ENCODE results near the gene ANKRA2.
"Not testable (repeated sequence)": the region's sequence is repeated elsewhere in the genome, so short reads cannot be mapped to it uniquely, and the experiment has no call there.

The ANKRA2 gene

DNA sequence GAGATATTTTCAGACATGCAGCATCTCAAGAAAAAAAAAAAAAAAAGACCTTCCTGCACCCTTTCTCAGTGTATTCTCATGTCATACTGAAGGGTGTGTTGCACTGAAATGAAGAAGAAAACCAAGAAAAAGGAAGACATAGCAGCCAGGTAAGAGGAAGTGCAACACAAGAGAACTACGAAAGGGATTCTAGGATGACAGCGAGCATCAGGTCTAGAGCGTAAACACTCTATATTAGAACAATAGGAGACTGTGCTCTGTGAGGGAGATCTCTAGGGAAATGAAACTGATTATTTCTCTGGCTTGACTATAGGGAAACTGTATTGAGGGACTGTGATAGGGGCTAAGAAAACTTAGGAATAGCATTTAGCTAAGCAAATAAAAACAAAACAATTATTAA lies 37.2 kb downstream of the ANKRA2 start:
- peaks cover 11% of the 10 kb centered on the region for H3K4me1 ChIP-seq (ENCODE audit: control insufficient read depth, insufficient read depth, low read length, unreplicated experiment)
- no peak overlapping the region for H3K4me3 ChIP-seq (ENCODE audit: low read depth, low read length)
- no peak overlapping the region for H3K27ac ChIP-seq (ENCODE audit: low read depth, low read length)
- no peaks in the 10 kb centered on the region for H3K36me3 ChIP-seq (ENCODE audit: insufficient read depth, low read length)
- no peaks in the 10 kb centered on the region for H3K27me3 ChIP-seq (ENCODE audit: insufficient read depth, low read length)
- no peaks in the 10 kb centered on the region for H3K79me2 ChIP-seq (ENCODE audit: control insufficient read depth, insufficient read depth, low read length, unreplicated experiment)
- H2AFZ ChIP-seq (ENCODE audit: low read length, unreplicated experiment), result no peak overlapping the region

DNA sequence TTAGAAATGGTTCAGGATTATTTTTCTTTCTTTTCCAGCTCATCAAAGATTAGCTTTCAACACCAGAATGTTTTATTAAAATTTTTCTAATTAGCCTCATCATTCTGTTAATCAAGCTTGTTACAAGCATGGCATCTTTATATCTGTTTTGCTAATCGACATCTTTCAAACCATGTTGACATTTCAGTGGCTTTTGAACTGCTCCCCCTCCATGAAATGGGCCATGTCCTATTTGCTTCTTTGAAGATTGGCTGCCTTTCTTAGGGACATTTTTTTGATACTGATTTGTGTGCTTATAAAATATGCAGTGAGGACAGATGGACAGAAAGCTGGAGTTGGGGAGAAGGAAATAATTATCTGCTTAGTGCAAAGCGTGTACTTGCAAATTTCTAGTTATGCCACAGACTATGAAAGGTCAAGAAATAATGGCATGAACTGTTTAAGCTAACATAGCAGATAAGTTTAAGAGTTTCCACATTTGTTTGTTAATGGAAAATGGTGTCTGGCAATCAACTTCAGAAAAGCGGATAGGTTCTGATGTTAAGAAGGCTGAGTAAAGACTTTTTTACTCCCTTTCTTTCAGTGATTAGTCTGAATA lies 39.7 kb downstream of the ANKRA2 start:
- Histone ChIP-seq H3K4me1 (ENCODE audit: control insufficient read depth, insufficient read depth, low read length, unreplicated experiment) (peaks cover 4% of the 10 kb centered on the region), H2AFZ (ENCODE audit: low read length, unreplicated experiment) (peak overlapping the region; percentile 12), H3K36me3 (ENCODE audit: insufficient read depth, low read length) (no peaks in the 10 kb centered on the region)

DNA sequence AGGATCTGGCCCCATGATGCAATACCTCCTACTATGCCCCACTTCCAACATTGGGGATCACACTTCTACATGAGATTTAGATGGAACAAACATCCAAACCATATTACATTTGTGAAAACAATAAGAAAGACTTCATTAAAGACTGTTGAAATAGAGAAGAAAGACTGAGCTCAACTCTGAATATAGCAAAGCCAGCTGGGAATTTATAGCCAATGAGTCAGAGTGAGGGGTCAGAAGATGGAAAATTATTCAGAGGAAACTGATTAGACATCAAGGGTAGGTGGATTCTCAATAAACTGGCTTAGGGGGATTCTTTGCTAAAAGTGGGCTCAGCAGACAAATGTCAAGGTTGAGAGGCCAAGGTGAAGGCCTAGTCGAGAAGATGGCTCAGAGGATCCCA lies 41.6 kb downstream of the ANKRA2 start:
- Histone ChIP-seq H3K4me3 (ENCODE audit: low read depth, low read length) (no peak overlapping the region), H3K79me2 (ENCODE audit: control insufficient read depth, insufficient read depth, low read length, unreplicated experiment) (no peaks in the 10 kb centered on the region), H3K36me3 (ENCODE audit: insufficient read depth, low read length) (no peaks in the 10 kb centered on the region), H3K27ac (ENCODE audit: low read depth, low read length) (no peak overlapping the region), H3K27me3 (ENCODE audit: insufficient read depth, low read length) (no peaks in the 10 kb centered on the region), H3K4me1 (ENCODE audit: control insufficient read depth, insufficient read depth, low read length, unreplicated experiment) (no peaks in the 10 kb centered on the region), H2AFZ (ENCODE audit: low read length, unreplicated experiment) (no peak overlapping the region)

More for the DNA sequence above, 39.7 kb downstream of the ANKRA2 start:
- Histone ChIP-seq H3K27me3 (ENCODE audit: insufficient read depth, low read length) (no peaks in the 10 kb centered on the region), H3K4me3 (ENCODE audit: low read depth, low read length) (no peak overlapping the region), H3K79me2 (ENCODE audit: control insufficient read depth, insufficient read depth, low read length, unreplicated experiment) (no peaks in the 10 kb centered on the region), H3K27ac (ENCODE audit: low read depth, low read length) (no peak overlapping the region)

DNA sequence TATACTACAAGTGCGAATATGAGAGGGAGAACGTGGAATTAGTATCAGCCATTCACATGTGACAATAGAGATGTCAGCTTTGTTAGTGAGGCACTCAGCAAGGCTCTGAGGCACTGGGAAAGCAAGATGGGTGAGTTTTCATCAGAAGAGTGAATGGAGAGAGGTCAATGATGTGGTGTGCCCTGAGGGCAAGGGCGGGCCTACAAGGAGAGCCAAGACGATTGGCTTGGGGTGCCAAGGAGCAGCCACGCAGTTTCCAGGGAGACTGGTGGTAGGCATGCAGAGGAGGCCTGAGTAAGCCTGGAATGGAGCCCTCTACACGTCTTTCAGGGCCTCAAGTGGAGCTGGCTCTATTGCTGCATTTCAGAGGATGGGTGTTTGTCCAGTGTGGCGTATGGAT lies 42.5 kb downstream of the ANKRA2 start:
- Histone ChIP-seq H3K27me3 (ENCODE audit: insufficient read depth, low read length) (no peaks in the 10 kb centered on the region), H3K4me1 (ENCODE audit: control insufficient read depth, insufficient read depth, low read length, unreplicated experiment) (no peaks in the 10 kb centered on the region), H2AFZ (ENCODE audit: low read length, unreplicated experiment) (no peak overlapping the region), H3K4me3 (ENCODE audit: low read depth, low read length) (no peak overlapping the region), H3K36me3 (ENCODE audit: insufficient read depth, low read length) (no peaks in the 10 kb centered on the region), H3K27ac (ENCODE audit: low read depth, low read length) (no peak overlapping the region), H3K79me2 (ENCODE audit: control insufficient read depth, insufficient read depth, low read length, unreplicated experiment) (no peaks in the 10 kb centered on the region)

DNA sequence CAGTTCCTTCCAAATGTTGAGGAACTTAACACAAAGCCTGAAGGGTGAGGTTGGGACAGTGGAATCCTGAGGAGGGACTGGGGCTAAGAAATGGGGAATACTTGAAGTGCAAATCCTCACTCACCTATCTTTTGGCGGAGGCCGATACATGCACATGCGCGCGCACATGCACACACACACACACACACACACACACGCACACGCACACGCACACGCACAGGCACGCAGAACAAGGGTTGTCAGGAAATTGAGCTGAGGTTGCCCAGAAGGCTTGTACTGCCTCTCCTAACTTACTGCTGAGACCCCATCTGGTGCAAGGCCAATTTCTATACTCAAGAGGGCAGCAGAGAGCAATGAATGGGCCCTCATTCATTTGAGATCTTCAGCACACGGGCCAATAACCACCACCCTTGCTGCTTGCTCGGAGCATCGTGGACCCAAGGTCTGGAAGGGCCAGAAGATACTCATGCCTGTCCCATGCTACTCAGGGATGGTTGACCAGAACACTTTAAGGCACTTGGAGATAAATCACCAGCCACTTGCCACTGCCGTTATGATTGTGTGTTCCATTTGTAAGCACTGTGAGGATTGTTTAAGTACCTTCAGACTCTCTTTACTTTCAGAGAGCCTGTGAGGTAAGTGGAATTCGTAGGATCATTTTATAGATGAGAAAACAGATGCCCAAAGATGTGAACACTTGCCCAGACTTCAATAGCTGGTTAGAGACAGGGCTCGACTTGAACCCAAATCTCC lies 45.7 kb downstream of the ANKRA2 start:
- Histone ChIP-seq H3K27me3 (ENCODE audit: insufficient read depth, low read length) (no peaks in the 10 kb centered on the region), H2AFZ (ENCODE audit: low read length, unreplicated experiment) (peak overlapping the region; percentile 83), H3K79me2 (ENCODE audit: control insufficient read depth, insufficient read depth, low read length, unreplicated experiment) (no peaks in the 10 kb centered on the region), H3K4me3 (ENCODE audit: low read depth, low read length) (no peak overlapping the region), H3K36me3 (ENCODE audit: insufficient read depth, low read length) (no peaks in the 10 kb centered on the region), H3K27ac (ENCODE audit: low read depth, low read length) (no peak overlapping the region), H3K4me1 (ENCODE audit: control insufficient read depth, insufficient read depth, low read length, unreplicated experiment) (no peaks in the 10 kb centered on the region)

DNA sequence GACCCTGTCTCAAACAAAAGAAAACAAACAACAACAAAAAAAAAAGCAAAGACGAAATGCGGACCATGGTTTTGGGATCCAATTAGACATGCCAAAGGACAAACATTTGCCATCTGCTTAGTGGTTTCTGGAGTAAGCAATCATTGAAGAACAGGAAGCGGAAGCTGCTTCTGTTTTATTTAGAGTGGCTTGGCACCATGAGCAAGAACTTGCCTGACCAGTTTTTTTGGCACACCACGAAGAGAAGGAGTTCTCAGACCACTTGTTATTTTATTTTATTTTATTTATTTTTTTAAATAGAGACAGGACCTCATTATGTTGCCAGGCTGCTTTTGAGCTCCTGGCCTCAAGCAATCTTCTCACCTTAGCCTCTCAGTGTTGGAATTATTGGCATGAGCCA lies 50.2 kb downstream of the ANKRA2 start:
- Histone ChIP-seq H3K4me1 (ENCODE audit: control insufficient read depth, insufficient read depth, low read length, unreplicated experiment) (no peaks in the 10 kb centered on the region), H3K27ac (ENCODE audit: low read depth, low read length) (no peak overlapping the region), H3K36me3 (ENCODE audit: insufficient read depth, low read length) (no peaks in the 10 kb centered on the region), H3K4me3 (ENCODE audit: low read depth, low read length) (no peak overlapping the region), H2AFZ (ENCODE audit: low read length, unreplicated experiment) (no peak overlapping the region), H3K79me2 (ENCODE audit: control insufficient read depth, insufficient read depth, low read length, unreplicated experiment) (no peaks in the 10 kb centered on the region), H3K27me3 (ENCODE audit: insufficient read depth, low read length) (no peaks in the 10 kb centered on the region)

DNA sequence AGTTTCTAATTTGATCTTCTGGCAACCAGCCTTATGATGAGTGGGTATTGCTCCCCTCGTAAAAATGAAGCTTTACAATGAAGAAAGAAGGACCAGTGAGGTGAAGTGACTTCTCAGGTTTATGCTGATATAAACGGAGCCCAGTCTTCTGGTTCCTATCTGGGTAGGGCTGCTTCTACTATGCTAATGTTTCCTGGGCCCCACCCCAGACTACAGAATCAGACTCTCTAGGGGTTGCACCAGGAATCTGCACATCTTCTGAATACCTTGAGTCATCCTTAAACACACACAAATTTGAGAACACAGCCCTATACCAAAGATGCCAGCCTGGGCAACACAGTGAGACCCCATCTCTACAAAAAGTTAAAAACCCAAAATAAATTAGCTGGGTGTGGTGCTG lies 51.0 kb downstream of the ANKRA2 start:
- H3K27ac ChIP-seq (ENCODE audit: low read depth, low read length), result no peak overlapping the region
- no peaks in the 10 kb centered on the region for H3K36me3 ChIP-seq (ENCODE audit: insufficient read depth, low read length)
- H3K4me3 ChIP-seq (ENCODE audit: low read depth, low read length), result no peak overlapping the region
- no peaks in the 10 kb centered on the region for H3K79me2 ChIP-seq (ENCODE audit: control insufficient read depth, insufficient read depth, low read length, unreplicated experiment)
- H3K27me3 ChIP-seq (ENCODE audit: insufficient read depth, low read length), result no peaks in the 10 kb centered on the region
- H2AFZ ChIP-seq (ENCODE audit: low read length, unreplicated experiment), result no peak overlapping the region
- no peaks in the 10 kb centered on the region for H3K4me1 ChIP-seq (ENCODE audit: control insufficient read depth, insufficient read depth, low read length, unreplicated experiment)

DNA sequence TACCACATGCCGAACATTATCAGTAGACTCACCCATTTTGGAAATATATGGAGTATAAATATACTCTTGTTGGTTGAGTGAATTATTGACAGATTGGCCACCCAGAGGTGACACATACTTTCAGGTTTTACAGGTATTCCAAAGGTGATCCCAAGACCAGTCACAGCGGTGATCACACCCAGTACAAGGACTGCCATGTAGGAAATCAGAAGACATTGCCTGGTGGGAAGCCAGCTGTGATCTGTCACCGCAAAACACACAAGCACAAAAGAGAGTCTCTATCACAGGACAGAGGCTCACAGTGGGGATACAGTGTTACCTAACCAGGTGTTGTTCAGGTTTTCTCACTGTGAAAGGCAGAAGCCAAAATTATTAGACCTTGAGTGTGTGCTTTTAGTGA lies 51.4 kb downstream of the ANKRA2 start:
- Histone ChIP-seq H3K36me3 (ENCODE audit: insufficient read depth, low read length) (no peaks in the 10 kb centered on the region), H3K4me1 (ENCODE audit: control insufficient read depth, insufficient read depth, low read length, unreplicated experiment) (no peaks in the 10 kb centered on the region), H3K4me3 (ENCODE audit: low read depth, low read length) (no peak overlapping the region), H3K79me2 (ENCODE audit: control insufficient read depth, insufficient read depth, low read length, unreplicated experiment) (no peaks in the 10 kb centered on the region), H3K27ac (ENCODE audit: low read depth, low read length) (no peak overlapping the region), H3K27me3 (ENCODE audit: insufficient read depth, low read length) (no peaks in the 10 kb centered on the region), H2AFZ (ENCODE audit: low read length, unreplicated experiment) (no peak overlapping the region)

DNA sequence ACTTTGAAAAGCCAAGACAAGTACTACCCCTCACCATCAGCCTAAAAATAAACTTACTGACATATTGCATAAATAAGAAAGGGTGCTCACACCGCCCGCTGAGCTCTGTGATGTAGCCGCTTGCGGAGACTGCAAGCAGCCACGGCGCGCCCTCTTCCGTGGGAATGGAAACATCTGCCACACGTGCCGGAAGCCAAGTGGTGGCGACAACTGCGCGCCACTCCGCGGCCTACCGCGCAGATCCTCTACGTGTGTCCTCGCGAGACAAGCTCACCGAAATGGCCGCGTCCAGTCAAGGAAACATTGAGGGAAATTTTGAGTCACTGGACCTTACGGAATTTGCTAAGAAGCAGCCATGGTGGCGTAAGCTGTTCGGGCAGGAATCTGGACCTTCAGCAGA lies 56.9 kb downstream of the ANKRA2 start:
- H3K36me3 ChIP-seq (ENCODE audit: insufficient read depth, low read length), result peaks cover 17% of the 10 kb centered on the region
- H2AFZ ChIP-seq (ENCODE audit: low read length, unreplicated experiment); H3K27me3 ChIP-seq (ENCODE audit: insufficient read depth, low read length); H3K4me1 ChIP-seq (ENCODE audit: control insufficient read depth, insufficient read depth, low read length, unreplicated experiment); H3K79me2 ChIP-seq (ENCODE audit: control insufficient read depth, insufficient read depth, low read length, unreplicated experiment); H3K27ac ChIP-seq (ENCODE audit: low read depth, low read length); H3K4me3 ChIP-seq (ENCODE audit: low read depth, low read length): not testable (repeated sequence)

DNA sequence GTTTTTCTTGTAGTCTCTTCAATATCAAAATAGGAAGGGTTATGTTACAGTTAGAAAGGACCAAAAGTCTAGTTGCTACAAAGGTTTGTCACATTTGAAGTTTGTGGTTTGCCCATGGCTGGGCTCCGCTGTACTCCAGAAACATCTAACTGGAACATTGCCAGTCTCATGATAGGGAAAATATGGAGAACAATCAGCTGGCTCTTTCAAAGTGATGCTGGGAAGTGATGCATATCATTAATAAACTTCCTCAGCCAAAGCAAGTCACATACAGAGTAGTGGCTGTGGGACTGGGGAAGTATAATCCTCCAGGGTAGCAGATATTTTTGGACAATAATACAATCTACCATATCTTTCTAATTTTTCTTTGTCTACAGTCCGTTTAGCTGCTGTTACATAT lies 58.4 kb downstream of the ANKRA2 start:
- no peaks in the 10 kb centered on the region for H3K4me1 ChIP-seq (ENCODE audit: control insufficient read depth, insufficient read depth, low read length, unreplicated experiment)
- peaks cover 15% of the 10 kb centered on the region for H3K79me2 ChIP-seq (ENCODE audit: control insufficient read depth, insufficient read depth, low read length, unreplicated experiment)
- no peak overlapping the region for H2AFZ ChIP-seq (ENCODE audit: low read length, unreplicated experiment)
- H3K27ac ChIP-seq (ENCODE audit: low read depth, low read length), result no peak overlapping the region
- peaks cover 32% of the 10 kb centered on the region for H3K36me3 ChIP-seq (ENCODE audit: insufficient read depth, low read length)
- no peaks in the 10 kb centered on the region for H3K27me3 ChIP-seq (ENCODE audit: insufficient read depth, low read length)
- no peak overlapping the region for H3K4me3 ChIP-seq (ENCODE audit: low read depth, low read length)

DNA sequence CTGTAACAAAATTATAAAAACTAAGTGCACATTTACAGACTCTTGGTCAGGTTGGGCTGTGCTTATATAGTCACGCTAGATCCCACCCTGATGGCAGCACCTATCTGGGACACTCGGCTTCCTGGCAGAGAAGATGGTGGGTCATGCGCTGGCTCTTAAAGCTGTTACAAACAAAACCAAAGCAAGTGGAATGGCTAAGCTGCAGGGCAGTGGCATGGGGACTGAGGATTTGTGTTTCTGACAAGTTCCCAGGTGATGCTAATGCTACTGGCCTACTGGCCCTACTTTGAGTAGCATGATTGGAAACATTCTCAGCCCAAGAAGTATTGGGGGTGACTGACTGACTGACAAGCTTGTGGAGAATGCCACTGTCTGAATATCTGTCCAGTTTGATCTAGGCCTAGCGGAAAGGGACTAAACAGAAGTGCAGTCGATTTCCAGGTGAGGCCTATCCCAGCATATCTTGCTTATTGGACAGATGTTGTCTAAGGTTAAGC lies 58.9 kb downstream of the ANKRA2 start:
- Histone ChIP-seq H2AFZ (ENCODE audit: low read length, unreplicated experiment) (no peak overlapping the region), H3K27me3 (ENCODE audit: insufficient read depth, low read length) (no peaks in the 10 kb centered on the region), H3K4me3 (ENCODE audit: low read depth, low read length) (no peak overlapping the region), H3K79me2 (ENCODE audit: control insufficient read depth, insufficient read depth, low read length, unreplicated experiment) (peaks cover 21% of the 10 kb centered on the region), H3K27ac (ENCODE audit: low read depth, low read length) (no peak overlapping the region), H3K36me3 (ENCODE audit: insufficient read depth, low read length) (peaks cover 34% of the 10 kb centered on the region), H3K4me1 (ENCODE audit: control insufficient read depth, insufficient read depth, low read length, unreplicated experiment) (peaks cover 1% of the 10 kb centered on the region)

All from ACC112 (cell line).